ENCODE measurements around the gene CMTM4.

Gene CMTM4

GRCh38 chr16:66605177-66605978 lies 91.2 kb downstream of the CMTM4 start:
- in situ Hi-C loops (cut with MboI; ENCODE audit: low sequenced_read_pairs, unreplicated experiment): no loop called here
- DNase-seq (ENCODE audit: low spot score): peak; percentile 70
- TF ChIP-seq CTCF (IDR thresholded peaks at IDR 0.05; ENCODE audit: borderline replicate concordance, control extremely low read depth, extremely low read depth, insufficient read depth, missing control alignments): no peak

GRCh38 chr16:66604376-66605176 lies 92.0 kb downstream of the CMTM4 start, which contains the start of gene CMTM3:
CMTM3 (plus strand) TSS chr16:66604704; CDS start chr16:66604806, 102 bp downstream.
- peak; percentile 85 for TF ChIP-seq CTCF (IDR thresholded peaks at IDR 0.05; ENCODE audit: borderline replicate concordance, control extremely low read depth, extremely low read depth, insufficient read depth, missing control alignments)
- in situ Hi-C loops (cut with MboI; ENCODE audit: low sequenced_read_pairs, unreplicated experiment): no loop called here
- peak; percentile 86 for DNase-seq (ENCODE audit: low spot score)

GRCh38 chr16:66603537-66604375 lies 92.8 kb downstream of the CMTM4 start:
- in situ Hi-C loops (cut with MboI; ENCODE audit: low sequenced_read_pairs, unreplicated experiment): no loop called here
- DNase-seq (ENCODE audit: low spot score): peak; percentile 72
- no peak for TF ChIP-seq CTCF (IDR thresholded peaks at IDR 0.05; ENCODE audit: borderline replicate concordance, control extremely low read depth, extremely low read depth, insufficient read depth, missing control alignments)

GRCh38 chr16:66601471-66601870 lies 95.1 kb downstream of the CMTM4 start:
- no peak for TF ChIP-seq CTCF (IDR thresholded peaks at IDR 0.05; ENCODE audit: borderline replicate concordance, control extremely low read depth, extremely low read depth, insufficient read depth, missing control alignments)
- in situ Hi-C loops (cut with MboI; ENCODE audit: low sequenced_read_pairs, unreplicated experiment): no loop called here
- DNase-seq (ENCODE audit: low spot score): no peak

GRCh38 chr16:66600477-66600876 lies 96.1 kb downstream of the CMTM4 start:
- in situ Hi-C loops (cut with MboI; ENCODE audit: low sequenced_read_pairs, unreplicated experiment): no loop called here
- no peak for TF ChIP-seq CTCF (IDR thresholded peaks at IDR 0.05; ENCODE audit: borderline replicate concordance, control extremely low read depth, extremely low read depth, insufficient read depth, missing control alignments)
- DNase-seq (ENCODE audit: low spot score): no peak

- in situ Hi-C loops (cut with MboI; ENCODE audit: low sequenced_read_pairs, unreplicated experiment): no loop called here
Measured at GRCh38 chr16:66599726-66600125, 96.8 kb downstream of the CMTM4 start.

More at GRCh38 chr16:66599726-66600125, 96.8 kb downstream of the CMTM4 start:
- DNase-seq (ENCODE audit: low spot score): no peak
- TF ChIP-seq CTCF (IDR thresholded peaks at IDR 0.05; ENCODE audit: borderline replicate concordance, control extremely low read depth, extremely low read depth, insufficient read depth, missing control alignments): no peak

Measured in GM13976 (cell line).